ENCODE measurements around the gene PCDH9. TPM values are rescaled to one million over a fixed set of nuclear protein-coding genes. Genes with fewer than 3 reads are reported as not detected.

PCDH9 gene
- total and polyA plus RNA-seq, 9 donors, result 0.18 to 6.5 (median 1.3) TPM

DNA sequence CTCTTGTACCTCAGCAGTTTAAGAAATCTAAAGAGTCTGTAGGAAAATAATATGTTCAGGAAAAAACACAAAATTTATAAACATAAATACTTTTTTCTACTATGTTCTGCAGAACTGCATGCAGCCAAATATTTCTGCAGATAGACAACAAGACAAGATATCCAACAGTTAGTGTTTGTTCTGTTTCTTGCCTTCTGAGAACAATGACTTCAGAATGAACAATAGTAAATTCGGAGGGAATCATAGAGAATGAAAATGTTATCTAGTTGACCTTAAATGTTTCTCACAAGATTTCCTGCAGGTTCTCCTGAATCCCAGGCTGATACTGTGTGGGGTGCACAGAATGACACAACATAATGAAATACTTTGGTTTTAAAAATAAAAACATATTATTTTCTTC is 180.4 kb downstream of the PCDH9 start:
- H3K4me1 ChIP-seq (ENCODE audit: insufficient read depth), result no peaks in the 10 kb centered on the region
- no peaks in the 10 kb centered on the region for H3K27me3 ChIP-seq
- no peak for DNase-seq
- TF ChIP-seq POLR2A (IDR thresholded peaks at IDR 0.05) (no peak), EP300 (IDR thresholded peaks at IDR 0.05) (no peak)
- TF ChIP-seq, protein P1, sequence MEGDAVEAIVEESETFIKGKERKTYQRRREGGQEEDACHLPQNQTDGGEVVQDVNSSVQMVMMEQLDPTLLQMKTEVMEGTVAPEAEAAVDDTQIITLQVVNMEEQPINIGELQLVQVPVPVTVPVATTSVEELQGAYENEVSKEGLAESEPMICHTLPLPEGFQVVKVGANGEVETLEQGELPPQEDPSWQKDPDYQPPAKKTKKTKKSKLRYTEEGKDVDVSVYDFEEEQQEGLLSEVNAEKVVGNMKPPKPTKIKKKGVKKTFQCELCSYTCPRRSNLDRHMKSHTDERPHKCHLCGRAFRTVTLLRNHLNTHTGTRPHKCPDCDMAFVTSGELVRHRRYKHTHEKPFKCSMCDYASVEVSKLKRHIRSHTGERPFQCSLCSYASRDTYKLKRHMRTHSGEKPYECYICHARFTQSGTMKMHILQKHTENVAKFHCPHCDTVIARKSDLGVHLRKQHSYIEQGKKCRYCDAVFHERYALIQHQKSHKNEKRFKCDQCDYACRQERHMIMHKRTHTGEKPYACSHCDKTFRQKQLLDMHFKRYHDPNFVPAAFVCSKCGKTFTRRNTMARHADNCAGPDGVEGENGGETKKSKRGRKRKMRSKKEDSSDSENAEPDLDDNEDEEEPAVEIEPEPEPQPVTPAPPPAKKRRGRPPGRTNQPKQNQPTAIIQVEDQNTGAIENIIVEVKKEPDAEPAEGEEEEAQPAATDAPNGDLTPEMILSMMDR (IDR thresholded peaks at IDR 0.05), result no peak
- no peak overlapping the region for H3K4me3 ChIP-seq
- H3K36me3 ChIP-seq, result no peaks in the 10 kb centered on the region
- no peak overlapping the region for H3K27ac ChIP-seq
- WGBS, 3 donors, result 77 to 83% (median 77%) methylated on average over 1 of the region's 1 CpG
- intact Hi-C loops (cut with DNase I), result no loop called here
- H3K9me3 ChIP-seq, result no peaks in the 10 kb centered on the region

GRCh38 chr13:67048821-67049150 is 181.3 kb downstream of the PCDH9 start:
- Histone ChIP-seq H3K9me3 (no peaks in the 10 kb centered on the region), H3K4me1 (ENCODE audit: insufficient read depth) (no peaks in the 10 kb centered on the region), H3K27me3 (no peaks in the 10 kb centered on the region), H3K36me3 (no peaks in the 10 kb centered on the region), H3K4me3 (no peak overlapping the region), H3K27ac (no peak overlapping the region)
- 52 to 61% (median 54%) methylated on average over 2 of the region's 2 CpGs for WGBS, 3 donors
- no peak for DNase-seq
- intact Hi-C loops (cut with DNase I), result no loop called here
- TF ChIP-seq POLR2A (IDR thresholded peaks at IDR 0.05) (no peak), EP300 (IDR thresholded peaks at IDR 0.05) (no peak)
- TF ChIP-seq, protein P1 (IDR thresholded peaks at IDR 0.05), result no peak

DNA sequence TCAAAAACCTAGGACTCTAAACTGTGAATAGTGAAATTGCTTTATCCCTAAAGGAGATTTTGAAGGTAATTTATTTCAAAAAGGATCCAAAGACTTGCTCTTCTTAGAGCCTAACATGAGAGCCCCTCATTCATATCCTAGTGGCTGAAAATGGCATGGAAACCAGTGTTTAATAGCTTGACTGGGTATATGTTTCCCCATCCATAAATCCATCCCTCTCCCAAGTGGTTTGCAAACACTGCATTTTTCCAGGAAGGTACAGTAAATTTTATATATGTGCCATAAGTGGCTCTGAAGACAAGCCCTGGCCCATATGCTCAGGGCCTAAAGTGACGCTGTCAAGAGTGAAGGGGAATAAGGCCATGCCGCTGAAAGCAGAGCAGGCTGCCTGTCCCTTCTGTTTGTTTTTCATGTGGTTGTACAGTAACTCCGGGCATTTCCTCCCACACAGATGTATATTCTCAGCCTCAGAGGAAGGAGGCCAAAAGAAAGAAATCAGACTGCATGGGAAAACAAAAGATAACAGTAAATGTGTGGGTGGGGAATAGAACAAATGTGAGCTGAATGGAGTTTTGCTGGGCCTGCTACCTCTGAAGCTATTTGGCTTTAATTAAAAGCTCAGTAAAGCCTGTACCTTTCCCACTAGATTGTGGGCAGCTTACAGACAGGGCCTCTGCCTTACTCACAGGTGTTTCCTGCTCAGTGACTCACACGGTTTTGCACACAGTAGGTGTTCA is 181.9 kb downstream of the PCDH9 start:
- H3K27me3 ChIP-seq, result no peaks in the 10 kb centered on the region
- H3K27ac ChIP-seq, result no peak overlapping the region
- no peaks in the 10 kb centered on the region for H3K4me1 ChIP-seq (ENCODE audit: insufficient read depth)
- no peaks in the 10 kb centered on the region for H3K36me3 ChIP-seq
- WGBS, 3 donors, result 8 to 16% (median 14%) methylated on average over 4 of the region's 4 CpGs
- H3K4me3 ChIP-seq, result no peak overlapping the region
- no peak for DNase-seq
- intact Hi-C loops (cut with DNase I), result no loop called here
- no peaks in the 10 kb centered on the region for H3K9me3 ChIP-seq
- TF ChIP-seq POLR2A (IDR thresholded peaks at IDR 0.05), result no peak
- TF ChIP-seq EP300 (IDR thresholded peaks at IDR 0.05), result no peak
- TF ChIP-seq, protein P1 (IDR thresholded peaks at IDR 0.05), result no peak

GRCh38 chr13:67045357-67045756 is 184.8 kb downstream of the PCDH9 start:
- DNase-seq, result no peak
- Histone ChIP-seq H3K27ac (no peak overlapping the region), H3K4me1 (ENCODE audit: insufficient read depth) (no peaks in the 10 kb centered on the region), H3K4me3 (no peak overlapping the region), H3K36me3 (no peaks in the 10 kb centered on the region), H3K27me3 (no peaks in the 10 kb centered on the region), H3K9me3 (no peaks in the 10 kb centered on the region)
- no peak for TF ChIP-seq EP300 (IDR thresholded peaks at IDR 0.05)
- TF ChIP-seq, protein P1 (IDR thresholded peaks at IDR 0.05), result no peak
- 90 to 96% (median 92%) methylated on average over 1 of the region's 1 CpG for WGBS, 3 donors
- intact Hi-C loops (cut with DNase I), result no loop called here
